IPS-NIHi7 (cell line): ENCODE measurements around the gene EEFSEC.

ENCODE experiments used
- DNase-seq: peaks from one replicate; pipeline ENCODE4 v3.0.0; 2012; ENCODE audit warnings: mixed read lengths; ENCODE audit errors: extremely low spot score

EEFSEC gene

GRCh38 chr3:128445357-128445756, 292.1 kb downstream of the EEFSEC start:
- DNase-seq: no peak

DNA sequence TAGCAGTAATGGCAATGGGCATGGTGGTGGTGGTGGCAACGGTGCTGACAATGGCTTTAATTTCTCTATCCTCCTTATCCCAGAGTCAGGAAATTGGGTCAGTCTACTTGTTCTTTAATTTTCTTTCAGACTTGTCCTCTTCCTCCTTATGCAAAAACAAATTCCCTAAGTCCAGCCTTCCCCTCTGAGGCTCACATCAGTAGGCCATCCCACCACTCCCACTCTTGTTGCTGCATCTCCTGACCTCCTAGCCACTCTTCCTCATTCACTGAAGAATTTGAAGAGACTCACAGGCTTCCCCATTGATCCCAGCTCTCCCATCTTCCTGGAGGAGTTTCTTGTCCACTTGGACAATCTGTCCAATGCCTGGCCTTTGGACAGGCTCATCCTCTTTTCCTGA, 293.5 kb downstream of the EEFSEC start:
- DNase-seq: no peak

- no peak for DNase-seq
Measured at GRCh38 chr3:128447561-128448013, 294.3 kb downstream of the EEFSEC start.

DNA sequence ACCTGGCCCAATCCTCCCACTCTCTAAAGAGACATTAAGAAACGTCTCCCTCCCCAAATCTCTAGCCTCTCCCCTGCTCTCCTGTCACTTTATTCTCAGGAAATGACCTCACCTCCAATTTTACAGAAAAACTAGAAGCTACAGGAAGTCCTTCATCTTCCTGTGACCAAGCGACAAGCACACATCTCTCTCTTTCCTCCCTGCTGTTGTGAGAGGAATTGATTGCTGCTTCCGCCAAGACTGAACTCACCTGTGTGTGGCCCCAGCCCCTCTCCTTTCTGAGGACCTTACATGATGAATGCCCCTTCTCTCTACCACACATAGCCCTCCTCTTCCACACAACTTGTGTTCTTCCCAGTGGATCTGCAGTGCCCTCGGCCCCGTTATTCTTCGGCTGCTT, 295.2 kb downstream of the EEFSEC start:
- DNase-seq: no peak

GRCh38 chr3:128449111-128449638, 295.9 kb downstream of the EEFSEC start:
- no peak for DNase-seq

DNA sequence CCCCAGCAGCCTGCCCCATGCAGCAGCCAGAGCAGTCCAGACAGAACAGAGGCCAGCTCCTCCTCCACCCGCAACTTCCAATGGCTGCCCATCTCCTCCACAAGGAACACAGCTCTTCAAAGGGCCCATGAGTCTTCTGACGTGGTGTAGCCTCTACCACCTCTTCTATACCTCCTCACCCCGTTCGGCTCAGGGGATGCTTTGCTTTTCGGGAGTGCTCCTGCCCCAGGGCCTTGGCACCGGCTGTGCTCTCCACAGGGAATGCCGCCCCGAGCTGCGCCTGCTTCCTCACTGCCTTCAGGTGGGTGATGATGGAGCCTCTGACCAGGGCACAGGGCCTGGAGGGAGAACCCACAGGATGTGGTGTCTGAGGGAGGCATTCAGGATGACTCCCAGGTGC, 298.8 kb downstream of the EEFSEC start:
- no peak for DNase-seq

- no peak for DNase-seq
Measured at GRCh38 chr3:128452678-128453275, 299.5 kb downstream of the EEFSEC start.

DNA sequence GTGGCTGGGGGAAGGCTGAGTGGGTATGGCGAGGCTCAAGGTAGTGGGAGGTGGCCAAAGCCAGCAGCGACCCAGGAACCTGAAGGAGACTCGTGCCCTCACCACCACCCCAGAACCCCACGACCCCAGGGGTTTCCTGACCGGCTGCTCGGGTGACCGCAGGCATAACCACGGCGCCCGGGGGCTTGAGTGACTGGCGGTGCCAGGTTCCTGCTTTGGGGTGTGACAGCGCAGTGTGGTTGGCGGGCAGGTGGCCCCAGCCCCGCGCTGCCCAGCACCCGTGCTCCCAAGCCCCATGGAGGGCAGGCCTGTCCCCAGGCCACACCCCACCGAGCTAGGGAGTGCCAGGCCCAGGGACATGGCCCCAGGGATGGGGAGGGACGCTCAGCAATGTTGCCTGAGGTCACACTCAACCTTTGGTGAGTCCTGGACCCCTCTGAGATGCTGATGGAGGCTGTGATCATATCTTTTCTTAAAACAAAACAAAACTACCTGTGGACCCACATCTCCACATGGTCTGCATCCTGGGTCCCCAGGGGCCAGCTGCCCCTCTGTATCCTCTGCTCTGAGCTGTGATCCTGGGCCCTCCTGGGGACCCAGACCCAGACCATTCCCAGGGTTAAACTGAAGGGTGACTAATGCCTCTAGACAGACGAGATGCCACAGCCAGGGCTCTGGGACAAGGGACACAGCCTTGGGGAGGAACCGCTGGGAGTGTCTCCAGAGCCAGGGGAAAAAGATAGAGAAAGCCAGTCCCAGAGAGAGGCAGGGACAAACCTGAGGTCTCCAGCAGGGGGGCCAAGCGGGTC, 300.4 kb downstream of the EEFSEC start:
- DNase-seq: no peak

GRCh38 chr3:128454310-128454618, 301.0 kb downstream of the EEFSEC start:
- no peak for DNase-seq

DNA sequence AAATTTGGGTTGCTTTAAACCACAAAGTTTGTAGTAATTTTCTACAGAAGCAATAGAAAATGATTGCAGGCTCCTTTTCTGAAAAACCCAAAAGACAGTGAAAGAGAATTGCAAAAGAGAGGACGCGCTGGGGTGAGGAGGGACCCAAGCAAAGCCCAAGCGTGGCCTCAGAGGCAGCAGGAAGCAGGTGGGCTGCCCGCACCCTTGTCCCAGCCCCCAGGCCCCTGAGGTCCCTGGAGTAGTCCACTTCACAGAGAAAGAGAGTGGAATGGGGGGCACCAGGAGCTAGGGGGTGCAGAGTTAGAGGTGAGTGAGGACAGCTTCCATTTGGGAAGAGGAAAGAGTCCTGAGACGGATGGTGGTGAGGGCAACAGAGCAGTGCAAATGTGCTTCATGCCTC, 301.8 kb downstream of the EEFSEC start:
- DNase-seq: no peak

DNA sequence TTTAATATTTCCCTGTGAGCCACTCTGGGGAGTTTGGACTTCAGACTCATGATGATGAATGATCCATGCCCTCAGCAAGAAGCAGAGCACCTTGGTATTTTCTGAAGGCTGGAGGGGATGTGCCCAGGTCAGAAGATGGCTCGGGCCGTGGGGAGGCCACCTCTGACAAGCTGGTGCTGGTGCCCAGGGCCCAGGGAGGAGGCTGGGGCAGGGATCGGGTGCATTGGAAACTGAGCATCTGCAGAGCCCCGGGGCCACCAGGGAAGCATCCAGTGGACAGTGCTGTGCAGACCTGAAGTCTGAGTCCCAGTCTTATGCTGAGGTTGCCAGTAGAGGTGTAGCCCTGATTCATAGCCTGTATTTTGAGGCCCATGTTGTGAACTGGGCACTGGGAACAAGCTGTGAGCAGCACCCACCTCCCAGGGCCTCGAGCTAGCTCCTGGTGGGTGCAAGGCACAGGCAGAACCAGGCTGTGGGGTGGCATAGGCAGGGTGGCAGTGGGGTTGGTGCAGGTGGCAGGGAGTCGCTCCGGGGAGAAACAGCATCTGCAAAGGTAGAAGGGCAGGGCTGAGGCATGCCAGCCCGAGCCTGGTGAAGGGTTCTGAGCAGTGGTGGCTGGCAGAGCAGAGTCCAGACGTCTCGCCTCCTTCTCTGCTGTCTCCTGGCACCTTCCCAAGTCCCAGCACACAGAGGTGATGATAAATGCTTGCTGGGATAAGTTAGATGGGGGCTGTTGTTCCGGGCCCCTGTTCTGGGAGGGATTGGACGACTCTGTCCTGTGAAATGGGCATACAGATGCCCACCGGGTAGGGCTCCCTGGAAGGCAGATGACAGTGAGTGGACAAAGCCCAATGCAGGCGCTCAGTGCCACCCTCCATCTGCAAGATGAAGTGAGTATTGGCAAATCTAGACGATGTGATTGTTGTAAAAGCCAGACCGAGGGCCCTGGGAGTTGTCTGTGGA, 302.8 kb downstream of the EEFSEC start:
- no peak for DNase-seq

GRCh38 chr3:128456776-128457715, 303.8 kb downstream of the EEFSEC start:
- peak; percentile 57 for DNase-seq

DNA sequence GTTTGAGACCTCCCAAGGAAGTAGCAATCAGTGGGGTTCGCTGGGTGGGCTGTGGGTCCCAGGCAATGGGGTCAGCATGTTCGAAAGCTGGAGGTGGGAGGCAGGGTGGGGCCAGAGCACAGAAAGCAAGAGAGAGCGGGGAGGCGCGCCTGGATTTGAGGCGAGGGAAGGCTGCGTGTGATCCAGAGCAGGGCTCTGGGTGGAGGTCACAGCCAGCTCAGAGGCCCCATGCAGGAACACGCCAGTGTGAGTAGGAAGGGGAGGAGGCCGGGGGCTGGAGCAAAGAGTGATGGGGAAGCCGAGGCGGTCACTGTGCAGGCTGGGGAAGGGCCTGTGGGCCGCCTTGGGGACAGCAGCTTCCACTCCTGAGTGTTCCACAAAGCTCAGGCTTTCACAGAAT, 304.7 kb downstream of the EEFSEC start:
- DNase-seq: no peak
